SK-N-SH (cell line): ENCODE results near the gene LSG1. TPM values are rescaled to one million over a fixed set of nuclear protein-coding genes. Genes with fewer than 3 reads are reported as not detected.

Experiments
- CTCF ChIA-PET: fragments of 300-600, 350-600 bp; formaldehyde crosslinking; extraction: SDS; loops from one replicate; lab custom pipeline; 2021; lab: Yijun Ruan, JAX
- POLR2A ChIA-PET: fragments of 350-600 bp; sonication (Branson Sonifier 250); formaldehyde crosslinking; extraction: SDS; loops from one replicate; lab custom pipeline; 2020; ENCODE audit warnings: antibody characterized with exemption, inconsistent platforms; lab: Yijun Ruan, JAX
- DNase-seq: peaks from one replicate; pipeline ENCODE4 v3.0.0; 2012
- H2AFZ ChIP-seq: fragments of 200-600 bp; sonication (generic); 2 replicates; pipeline ENCODE4 v1.8.1; 2016; ENCODE audit warnings: antibody characterized with exemption, mild to moderate bottlenecking, low read depth
- H3F3A ChIP-seq: fragments of 200-600 bp; sonication (generic); replicated peaks from 2 replicates; pipeline ENCODE3; 2016; ENCODE audit warnings: antibody characterized with exemption, mild to moderate bottlenecking; ENCODE audit not compliant: insufficient read depth
- H3K27ac ChIP-seq, 2 experiments: fragments of 200-500 bp in 1 of 2; fragments of 200-600 bp in 1 of 2; sonication (Bioruptor generic) in 1 of 2; sonication (generic), shearing (Covaris generic) in 1 of 2; 2 replicates each; pipeline versions ENCODE4 v1.5.1 to v1.6.1; 2014 to 2016; ENCODE audit warnings: low read depth in 2 of 2, inconsistent platforms in 1 of 2, low read length in 1 of 2, mild to moderate bottlenecking in 1 of 2, mixed read lengths in 1 of 2
- H3K27me3 ChIP-seq: fragments of 200-600 bp; sonication (generic), shearing (Covaris generic); 2 replicates; pipeline ENCODE4 v1.6.1; 2016; ENCODE audit warnings: mixed run types; ENCODE audit not compliant: insufficient read depth
- H3K36me3 ChIP-seq, 2 experiments: fragments of 200-500 bp in 1 of 2; fragments of 200-600 bp in 1 of 2; sonication (Bioruptor generic) in 1 of 2; sonication (generic) in 1 of 2; replicated peaks in 1 of 2; 2 replicates each; pipeline versions ENCODE3 to v1.5.1; 2014 to 2016; ENCODE audit warnings: low read length in 1 of 2, mild to moderate bottlenecking in 1 of 2; ENCODE audit not compliant: insufficient read depth in 2 of 2, control insufficient read depth in 1 of 2
- H3K4me1 ChIP-seq, 2 experiments: fragments of 200-500 bp in 1 of 2; fragments of 200-600 bp in 1 of 2; sonication (Bioruptor generic) in 1 of 2; sonication (generic), shearing (Covaris generic) in 1 of 2; 2 replicates each; pipeline versions ENCODE4 v1.5.1 to v1.6.1; 2014 to 2016; ENCODE audit warnings: low read depth in 1 of 2, low read length in 1 of 2, mixed run types in 1 of 2; ENCODE audit not compliant: insufficient read depth in 2 of 2, control insufficient read depth in 1 of 2
- H3K4me2 ChIP-seq: fragments of 200-600 bp; sonication (generic), shearing (Covaris generic); 2 replicates; pipeline ENCODE4 v1.6.1; 2017; ENCODE audit warnings: mixed run types
- H3K4me3 ChIP-seq, 2 experiments: fragments of 200-500 bp in 1 of 2; fragments of 200-600 bp in 1 of 2; sonication (Bioruptor generic) in 1 of 2; sonication (generic), shearing (Covaris generic) in 1 of 2; 2 replicates each; pipeline versions ENCODE4 v1.5.1 to v1.8.1; 2014 to 2016; ENCODE audit warnings: low read depth in 2 of 2, inconsistent platforms in 1 of 2, low read length in 1 of 2, mild to moderate bottlenecking in 1 of 2, mixed read lengths in 1 of 2, moderate library complexity in 1 of 2
- H3K79me2 ChIP-seq: fragments of 200-600 bp; sonication (generic); 2 replicates; pipeline ENCODE4 v1.8.1; 2017; ENCODE audit warnings: mild to moderate bottlenecking; ENCODE audit not compliant: insufficient read depth
- H3K9ac ChIP-seq: fragments of 200-600 bp; sonication (generic); 2 replicates; pipeline ENCODE4 v1.6.1; 2017; ENCODE audit warnings: mixed run types
- H3K9me2 ChIP-seq: fragments of 200-600 bp; sonication (generic); 2 replicates; pipeline ENCODE4 v1.6.1; 2017; ENCODE audit warnings: mixed run types
- H3K9me3 ChIP-seq: fragments of 200-600 bp; sonication (generic); 2 replicates; pipeline ENCODE4 v1.6.1; 2017; ENCODE audit warnings: mixed run types, mild to moderate bottlenecking, moderate library complexity
- H4K20me1 ChIP-seq: fragments of 200-600 bp; sonication (generic); 2 replicates; pipeline ENCODE4 v1.6.1; 2017; ENCODE audit warnings: mild to moderate bottlenecking, mixed run types; ENCODE audit not compliant: insufficient read depth
- FOXJ3 ChIP-seq: sonication (generic); formaldehyde crosslinking; IDR thresholded peaks from 2 replicates; pipeline ENCODE4 v1.5.1; 2020; ENCODE audit warnings: mild to moderate bottlenecking, missing genetic modification reagents
- GABPA ChIP-seq: IDR thresholded peaks from 2 replicates; pipeline ENCODE4 v1.4.0; 2012; ENCODE audit warnings: low read depth, mild to moderate bottlenecking
- TCF12 ChIP-seq: IDR thresholded peaks from 2 replicates; pipeline ENCODE4 v1.4.0; 2012
- TEAD4 ChIP-seq: IDR thresholded peaks from 2 replicates; pipeline ENCODE4 v1.4.0; 2012; ENCODE audit warnings: mild to moderate bottlenecking, borderline replicate concordance; ENCODE audit not compliant: insufficient read depth
- USF1 ChIP-seq: IDR thresholded peaks from 2 replicates; pipeline ENCODE4 v1.4.0; 2012; ENCODE audit warnings: low read depth, borderline replicate concordance
- ZBTB33 ChIP-seq: IDR thresholded peaks from 2 replicates; pipeline ENCODE4 v1.4.0; 2012; ENCODE audit warnings: low read depth, borderline replicate concordance
- WGBS: methylation state at CpG from one replicate; pipeline ENCODE4 v1.1.6; 2017; ENCODE audit warnings: low lambda C conversion rate; 5-methylcytosine and 5-hydroxymethylcytosine counted together
- polyA plus RNA-seq, 3 experiments: library from polyadenylated mRNA; depleted of rRNA; stranded (reverse); fragments of >200 nt; gene quantifications; 2 replicates each; pipeline ENCODE4 v1.2.3, GENCODE V29; 2012
- TF ChIP-seq, protein P1 (sequence below): fragments of 150-350 bp; IDR thresholded peaks from 2 replicates; pipeline ENCODE4 v1.6.1; 2016; ENCODE audit warnings: mild to moderate bottlenecking, low read depth, low read length

LSG1 gene
- polyA plus RNA-seq, 1 of the 3 experiments (the other 2 are of a cell fraction) = 35.1 TPM

GRCh38 chr3:194705227-194705626, 33.2 kb upstream of the LSG1 start:
- 83% methylated on average over 8 of the region's 8 CpGs for WGBS
- ChIA-PET POLR2A (no interaction called here), CTCF (interaction anchor here (1.0 kb wide), 1 partner anchor 23 kb away, joined by 3 read pairs; no protein-coding TSS in a partner anchor)

DNA sequence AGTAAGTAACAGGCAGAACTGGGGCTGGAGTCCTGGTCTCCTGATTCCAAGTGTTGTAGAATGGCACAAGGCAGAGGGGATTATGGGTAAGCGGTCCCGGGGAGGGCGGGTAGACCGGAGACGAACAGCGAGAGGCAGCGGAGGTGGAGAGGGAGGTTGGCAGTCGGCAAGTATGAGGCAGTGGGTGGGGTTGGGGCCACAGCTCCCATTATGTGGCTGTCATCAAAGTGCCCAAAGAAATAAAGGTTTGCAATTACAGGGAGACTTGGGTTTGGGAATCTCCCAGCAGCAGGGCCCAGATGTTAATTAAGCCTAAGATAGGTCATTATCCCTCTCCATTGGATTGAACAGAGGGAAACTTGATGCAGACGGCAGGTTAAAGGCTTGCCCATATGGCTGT, 30.6 kb upstream of the LSG1 start:
- no peak overlapping the region for H3K4me2 ChIP-seq
- H3K27me3 ChIP-seq = no peaks in the 10 kb centered on the region
- no peaks in the 10 kb centered on the region for H3K36me3 ChIP-seq
- H3K27ac ChIP-seq = no peak overlapping the region
- no peaks in the 10 kb centered on the region for H3K79me2 ChIP-seq
- H3K9me3 ChIP-seq = no peaks in the 10 kb centered on the region
- H3K4me1 ChIP-seq = peaks cover 0 to 2% of the 10 kb centered on the region in 2 experiments; a peak in 1 of 4 replicates
- H3K9me2 ChIP-seq = no peaks in the 10 kb centered on the region
- CTCF ChIA-PET = no interaction called here
- no peak overlapping the region for H2AFZ ChIP-seq
- H3F3A ChIP-seq = no peaks in the 10 kb centered on the region
- no peak overlapping the region for H3K4me3 ChIP-seq
- no peak for TF ChIP-seq TCF12
- TF ChIP-seq, protein P1, sequence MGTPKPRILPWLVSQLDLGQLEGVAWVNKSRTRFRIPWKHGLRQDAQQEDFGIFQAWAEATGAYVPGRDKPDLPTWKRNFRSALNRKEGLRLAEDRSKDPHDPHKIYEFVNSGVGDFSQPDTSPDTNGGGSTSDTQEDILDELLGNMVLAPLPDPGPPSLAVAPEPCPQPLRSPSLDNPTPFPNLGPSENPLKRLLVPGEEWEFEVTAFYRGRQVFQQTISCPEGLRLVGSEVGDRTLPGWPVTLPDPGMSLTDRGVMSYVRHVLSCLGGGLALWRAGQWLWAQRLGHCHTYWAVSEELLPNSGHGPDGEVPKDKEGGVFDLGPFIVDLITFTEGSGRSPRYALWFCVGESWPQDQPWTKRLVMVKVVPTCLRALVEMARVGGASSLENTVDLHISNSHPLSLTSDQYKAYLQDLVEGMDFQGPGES = no peak
- TF ChIP-seq, all 33 proteins: peak for 0
- Histone ChIP-seq H4K20me1 (no peaks in the 10 kb centered on the region), H3K9ac (no peak overlapping the region)
- WGBS = 78% methylated on average over 9 of the region's 9 CpGs
- POLR2A ChIA-PET = no interaction called here
- DNase-seq = no peak

More at GRCh38 chr3:194705227-194705626, 33.2 kb upstream of the LSG1 start:
- Histone ChIP-seq H3K9me3 (no peaks in the 10 kb centered on the region), H3K27me3 (no peaks in the 10 kb centered on the region), H3K4me1 (peaks cover 0 to 2% of the 10 kb centered on the region in 2 experiments; a peak in 1 of 4 replicates), H3K9ac (no peak overlapping the region), H3K79me2 (no peaks in the 10 kb centered on the region), H3F3A (no peaks in the 10 kb centered on the region), H4K20me1 (no peaks in the 10 kb centered on the region), H2AFZ (no peak overlapping the region), H3K36me3 (no peaks in the 10 kb centered on the region), H3K9me2 (no peaks in the 10 kb centered on the region), H3K27ac (no peak overlapping the region), H3K4me2 (no peak overlapping the region), H3K4me3 (no peak overlapping the region)
- no peak for DNase-seq
- no peak for TF ChIP-seq USF1
- no peak for TF ChIP-seq TEAD4
- no peak for TF ChIP-seq ZBTB33
- no peak for TF ChIP-seq GABPA
- no peak for TF ChIP-seq FOXJ3 (CRISPR knock-in tag)
